GM23338 (cell line): ENCODE data around the gene SH3BP4. TPM values are rescaled to one million over a fixed set of nuclear protein-coding genes. Genes with fewer than 3 reads are reported as not detected.

ENCODE experiments used
- ATAC-seq: fragments of 200-7000 bp; cut with Tn5 transposase; 3 replicates; pipeline ENCODE4 v1.9.1; 2020
- DNase-seq: peaks from one replicate; pipeline ENCODE4 v3.0.0-alpha.2; 2015; ENCODE audit warnings: low spot score
- H2AFZ ChIP-seq: fragments of 200-600 bp; sonication (generic); 2 replicates; pipeline ENCODE4 v1.8.0; 2016; ENCODE audit warnings: antibody characterized with exemption, mild to moderate bottlenecking, moderate library complexity
- H3F3A ChIP-seq: fragments of 200-600 bp; sonication (generic); replicated peaks from 2 replicates; pipeline ENCODE4 v1.8.0; 2017; ENCODE audit warnings: antibody characterized with exemption, mixed run types, low read depth
- H3K27ac ChIP-seq: fragments of 200-600 bp; sonication (generic); 2 replicates; pipeline ENCODE4 v1.6.1; 2016; ENCODE audit warnings: low read depth
- H3K27me3 ChIP-seq: fragments of 200-600 bp; sonication (generic); 2 replicates; pipeline ENCODE4 v1.8.0; 2016; ENCODE audit warnings: mild to moderate bottlenecking, mixed run types, moderate library complexity; ENCODE audit not compliant: insufficient read depth
- H3K36me3 ChIP-seq: fragments of 200-600 bp; sonication (generic); 2 replicates; pipeline ENCODE4 v1.8.0; 2016; ENCODE audit warnings: mild to moderate bottlenecking; ENCODE audit not compliant: insufficient read depth
- H3K4me1 ChIP-seq: fragments of 200-600 bp; sonication (generic); 2 replicates; pipeline ENCODE4 v1.8.0; 2016; ENCODE audit warnings: mild to moderate bottlenecking, moderate library complexity; ENCODE audit not compliant: insufficient read depth
- H3K4me2 ChIP-seq: fragments of 200-600 bp; sonication (generic); 2 replicates; pipeline ENCODE4 v1.7.1; 2017; ENCODE audit warnings: mixed run types
- H3K4me3 ChIP-seq: fragments of 200-600 bp; sonication (generic); 2 replicates; pipeline ENCODE4 v1.6.1; 2016; ENCODE audit warnings: mixed run types
- H3K79me2 ChIP-seq: fragments of 200-600 bp; sonication (generic); replicated peaks from 2 replicates; pipeline ENCODE4 v1.8.0; 2017; ENCODE audit warnings: mild to moderate bottlenecking; ENCODE audit not compliant: insufficient read depth
- H3K9me2 ChIP-seq: fragments of 200-600 bp; sonication (generic); 2 replicates; pipeline ENCODE4 v1.8.0; 2017; ENCODE audit not compliant: insufficient read depth
- H4K20me1 ChIP-seq: fragments of 200-600 bp; sonication (generic); replicated peaks from 2 replicates; pipeline ENCODE4 v1.8.0; 2017; ENCODE audit warnings: mild to moderate bottlenecking; ENCODE audit not compliant: insufficient read depth
- H3K27ac Mint-ChIP-seq: 2 replicates; pipeline ENCODE4 v1.8.0; 2020; ENCODE audit warnings: inconsistent platforms, mild to moderate bottlenecking, moderate library complexity, mixed read lengths
- H3K27me3 Mint-ChIP-seq: 3 replicates; pipeline ENCODE4 v1.8.0; 2022; ENCODE audit warnings: low read depth, mild to moderate bottlenecking, moderate library complexity, mixed read lengths, inconsistent platforms; ENCODE audit not compliant: insufficient read depth, poor library complexity
- H3K36me3 Mint-ChIP-seq: 3 replicates; pipeline ENCODE4 v1.8.0; 2021; ENCODE audit warnings: low read depth, mild to moderate bottlenecking, inconsistent platforms, moderate library complexity, mixed read lengths
- H3K4me1 Mint-ChIP-seq: 3 replicates; pipeline ENCODE4 v1.8.0; 2020; ENCODE audit warnings: mild to moderate bottlenecking, inconsistent platforms, mixed read lengths
- H3K4me3 Mint-ChIP-seq: 3 replicates; pipeline ENCODE4 v1.8.0; 2021; ENCODE audit warnings: moderate library complexity, mild to moderate bottlenecking, inconsistent platforms, mixed read lengths
- H3K9me3 Mint-ChIP-seq: 3 replicates; pipeline ENCODE4 v1.8.0; 2020; ENCODE audit warnings: moderate library complexity, mild to moderate bottlenecking, inconsistent platforms, mixed read lengths
- CREB1 ChIP-seq: fragments of 250-450 bp; sonication (Bioruptor Pico); IDR thresholded peaks from 2 replicates; pipeline ENCODE4 v1.5.0; 2020; ENCODE audit warnings: low read depth, mild to moderate bottlenecking, moderate library complexity
- EZH2 ChIP-seq: fragments of 200-600 bp; sonication (generic); IDR thresholded peaks from one replicate; pipeline ENCODE4 v1.8.0; 2017; ENCODE audit warnings: antibody characterized with exemption, mild to moderate bottlenecking, low read depth; ENCODE audit not compliant: unreplicated experiment
- EZH2phosphoT487 ChIP-seq: fragments of 200-600 bp; sonication (generic); IDR thresholded peaks from one replicate; pipeline ENCODE4 v1.8.1; 2018; ENCODE audit warnings: antibody characterized with exemption; ENCODE audit not compliant: unreplicated experiment
- JUNB ChIP-seq: IDR thresholded peaks from one replicate; pipeline ENCODE4 v1.6.1; 2016; ENCODE audit warnings: antibody characterized with exemption; ENCODE audit not compliant: unreplicated experiment
- NANOG ChIP-seq: IDR thresholded peaks from 2 replicates; pipeline ENCODE4 v1.6.1; 2016; ENCODE audit warnings: antibody characterized with exemption, borderline replicate concordance
- POLR2AphosphoS5 ChIP-seq: IDR thresholded peaks from 2 replicates; pipeline ENCODE4 v1.6.1; 2016; ENCODE audit warnings: antibody characterized with exemption, low read depth
- STAT1 ChIP-seq: IDR thresholded peaks from one replicate; pipeline ENCODE4 v1.6.1; 2016; ENCODE audit warnings: antibody characterized with exemption; ENCODE audit not compliant: unreplicated experiment
- ZNF331 ChIP-seq: fragments of 250-450 bp; sonication (Bioruptor Pico); IDR thresholded peaks from 2 replicates; pipeline ENCODE4 v1.5.0; 2020; ENCODE audit warnings: low read depth, mild to moderate bottlenecking, moderate library complexity
- polyA plus RNA-seq: library from polyadenylated mRNA; unstranded; fragments of >200 nt; fragmentation: Nextera tagmentation; extraction: Ambion mirVana; gene quantifications from 2 replicates; pipeline ENCODE4 v1.2.1, GENCODE V29; 2016
- total RNA-seq: library from RNA; depleted of rRNA; stranded (reverse); fragments of >200 nt; shearing (Covaris generic); gene quantifications from 2 replicates; pipeline ENCODE4 v1.2.3, GENCODE V29; 2014
- TF ChIP-seq, protein P1 (sequence below): IDR thresholded peaks from 2 replicates; pipeline ENCODE4 v1.6.1; 2016; ENCODE audit warnings: antibody characterized with exemption
- TF ChIP-seq, protein P2 (sequence below): fragments of 250-450 bp; sonication (Bioruptor Pico); IDR thresholded peaks from 2 replicates; pipeline ENCODE4 v1.5.0; 2020; ENCODE audit warnings: mild to moderate bottlenecking, moderate library complexity
- TF ChIP-seq, protein P3 (sequence below): IDR thresholded peaks from one replicate; pipeline ENCODE4 v1.6.1; 2018; ENCODE audit warnings: antibody characterized with exemption; ENCODE audit not compliant: unreplicated experiment
- TF ChIP-seq, protein P4 (sequence below), 2 experiments: fragments of 200-600 bp in 1 of 2; sonication (generic) in 1 of 2; conservative IDR thresholded peaks; 2 replicates each; pipeline versions ENCODE4 v1.5.1 to v1.6.1; 2016 to 2017; ENCODE audit warnings: antibody characterized with exemption in 2 of 2, low read depth in 2 of 2, mild to moderate bottlenecking in 2 of 2, moderate library complexity in 1 of 2

Gene SH3BP4
- total and polyA plus RNA-seq, 2 experiments from 2014 or later = 15.6 to 50.9 TPM

DNA sequence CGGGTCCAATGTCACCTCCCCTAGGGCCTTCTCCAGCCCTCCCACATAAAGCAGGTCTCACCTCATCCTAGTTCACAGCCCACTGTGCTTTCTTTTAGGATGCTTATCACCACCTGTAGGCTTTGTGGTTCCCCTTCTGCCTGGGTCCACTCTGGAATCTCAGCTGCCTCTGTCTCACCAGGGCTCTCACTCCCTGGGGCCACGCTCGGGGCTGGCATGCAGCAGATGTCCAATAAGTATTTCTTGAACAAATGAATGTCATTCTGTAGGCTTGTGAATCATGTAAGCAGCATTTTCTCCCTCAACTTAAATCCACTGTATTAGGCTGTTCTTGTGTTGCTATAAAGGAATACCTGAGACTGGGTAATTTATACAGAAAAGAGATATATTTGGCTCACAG, 4.3 kb upstream of the SH3BP4 start (continued):
- TF ChIP-seq, protein P1, sequence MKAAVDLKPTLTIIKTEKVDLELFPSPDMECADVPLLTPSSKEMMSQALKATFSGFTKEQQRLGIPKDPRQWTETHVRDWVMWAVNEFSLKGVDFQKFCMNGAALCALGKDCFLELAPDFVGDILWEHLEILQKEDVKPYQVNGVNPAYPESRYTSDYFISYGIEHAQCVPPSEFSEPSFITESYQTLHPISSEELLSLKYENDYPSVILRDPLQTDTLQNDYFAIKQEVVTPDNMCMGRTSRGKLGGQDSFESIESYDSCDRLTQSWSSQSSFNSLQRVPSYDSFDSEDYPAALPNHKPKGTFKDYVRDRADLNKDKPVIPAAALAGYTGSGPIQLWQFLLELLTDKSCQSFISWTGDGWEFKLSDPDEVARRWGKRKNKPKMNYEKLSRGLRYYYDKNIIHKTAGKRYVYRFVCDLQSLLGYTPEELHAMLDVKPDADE = no peak
- TF ChIP-seq NANOG (no peak), STAT1 (no peak)

DNA sequence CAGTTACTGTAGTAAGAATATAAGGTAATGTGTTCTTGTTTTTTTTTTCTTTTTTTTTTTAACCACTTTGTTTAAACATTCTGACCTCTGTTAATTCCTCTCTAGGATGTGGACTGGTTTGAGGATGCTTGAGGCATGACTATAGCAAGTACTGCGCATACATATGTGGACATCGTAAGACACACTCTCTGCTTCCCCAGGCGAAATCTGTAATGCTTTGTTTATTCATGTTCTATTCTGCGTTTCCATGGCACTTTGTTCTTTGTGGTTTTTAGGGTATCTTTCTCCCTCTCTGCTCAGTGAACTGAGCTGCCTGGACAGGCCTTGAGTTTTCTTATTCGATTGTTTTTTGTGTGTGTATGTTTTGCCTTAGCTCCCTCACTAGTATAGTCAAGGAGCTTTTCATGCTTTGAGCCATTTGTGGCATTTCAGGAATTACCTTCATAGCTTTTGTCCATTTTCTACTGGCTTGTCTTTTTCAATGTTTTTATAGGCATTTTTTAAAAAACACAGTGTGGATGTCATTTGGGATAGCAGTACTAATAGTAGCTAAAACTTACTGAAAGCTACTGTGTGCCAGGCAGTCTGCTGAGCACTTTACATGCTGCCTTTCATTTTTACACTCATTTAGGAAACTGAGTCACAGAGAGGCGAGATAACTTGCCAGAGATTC, 1.9 kb upstream of the SH3BP4 start:
- Histone ChIP-seq H3K4me1 (peaks cover 23% of the 10 kb centered on the region), H3K4me2 (peak overlapping the region; percentile 96), H3F3A (no peaks in the 10 kb centered on the region), H2AFZ (no peak overlapping the region), H3K9me2 (no peaks in the 10 kb centered on the region), H3K27me3 (peaks cover 37% of the 10 kb centered on the region), H3K4me3 (peak overlapping the region; percentile 90; the same call in 1 of the 2 replicates), H3K27ac (no peak overlapping the region), H3K36me3 (no peaks in the 10 kb centered on the region), H4K20me1 (0 out of 2 replicates have a peak, but pooled peaks cover 9% of the 10 kb centered on the region), H3K79me2 (peaks cover 25% of the 10 kb centered on the region)
- DNase-seq = no peak
- Mint-ChIP-seq H3K4me1 (peaks cover 25% of the 10 kb centered on the region), H3K9me3 (no peaks in the 10 kb centered on the region), H3K4me3 (no peak overlapping the region), H3K27me3 (peaks cover 24% of the 10 kb centered on the region), H3K27ac (no peak overlapping the region), H3K36me3 (no peaks in the 10 kb centered on the region; the same call in 2 of the 3 replicates)
- no peak for ATAC-seq
- TF ChIP-seq POLR2AphosphoS5 = no peak
- TF ChIP-seq, protein P2, sequence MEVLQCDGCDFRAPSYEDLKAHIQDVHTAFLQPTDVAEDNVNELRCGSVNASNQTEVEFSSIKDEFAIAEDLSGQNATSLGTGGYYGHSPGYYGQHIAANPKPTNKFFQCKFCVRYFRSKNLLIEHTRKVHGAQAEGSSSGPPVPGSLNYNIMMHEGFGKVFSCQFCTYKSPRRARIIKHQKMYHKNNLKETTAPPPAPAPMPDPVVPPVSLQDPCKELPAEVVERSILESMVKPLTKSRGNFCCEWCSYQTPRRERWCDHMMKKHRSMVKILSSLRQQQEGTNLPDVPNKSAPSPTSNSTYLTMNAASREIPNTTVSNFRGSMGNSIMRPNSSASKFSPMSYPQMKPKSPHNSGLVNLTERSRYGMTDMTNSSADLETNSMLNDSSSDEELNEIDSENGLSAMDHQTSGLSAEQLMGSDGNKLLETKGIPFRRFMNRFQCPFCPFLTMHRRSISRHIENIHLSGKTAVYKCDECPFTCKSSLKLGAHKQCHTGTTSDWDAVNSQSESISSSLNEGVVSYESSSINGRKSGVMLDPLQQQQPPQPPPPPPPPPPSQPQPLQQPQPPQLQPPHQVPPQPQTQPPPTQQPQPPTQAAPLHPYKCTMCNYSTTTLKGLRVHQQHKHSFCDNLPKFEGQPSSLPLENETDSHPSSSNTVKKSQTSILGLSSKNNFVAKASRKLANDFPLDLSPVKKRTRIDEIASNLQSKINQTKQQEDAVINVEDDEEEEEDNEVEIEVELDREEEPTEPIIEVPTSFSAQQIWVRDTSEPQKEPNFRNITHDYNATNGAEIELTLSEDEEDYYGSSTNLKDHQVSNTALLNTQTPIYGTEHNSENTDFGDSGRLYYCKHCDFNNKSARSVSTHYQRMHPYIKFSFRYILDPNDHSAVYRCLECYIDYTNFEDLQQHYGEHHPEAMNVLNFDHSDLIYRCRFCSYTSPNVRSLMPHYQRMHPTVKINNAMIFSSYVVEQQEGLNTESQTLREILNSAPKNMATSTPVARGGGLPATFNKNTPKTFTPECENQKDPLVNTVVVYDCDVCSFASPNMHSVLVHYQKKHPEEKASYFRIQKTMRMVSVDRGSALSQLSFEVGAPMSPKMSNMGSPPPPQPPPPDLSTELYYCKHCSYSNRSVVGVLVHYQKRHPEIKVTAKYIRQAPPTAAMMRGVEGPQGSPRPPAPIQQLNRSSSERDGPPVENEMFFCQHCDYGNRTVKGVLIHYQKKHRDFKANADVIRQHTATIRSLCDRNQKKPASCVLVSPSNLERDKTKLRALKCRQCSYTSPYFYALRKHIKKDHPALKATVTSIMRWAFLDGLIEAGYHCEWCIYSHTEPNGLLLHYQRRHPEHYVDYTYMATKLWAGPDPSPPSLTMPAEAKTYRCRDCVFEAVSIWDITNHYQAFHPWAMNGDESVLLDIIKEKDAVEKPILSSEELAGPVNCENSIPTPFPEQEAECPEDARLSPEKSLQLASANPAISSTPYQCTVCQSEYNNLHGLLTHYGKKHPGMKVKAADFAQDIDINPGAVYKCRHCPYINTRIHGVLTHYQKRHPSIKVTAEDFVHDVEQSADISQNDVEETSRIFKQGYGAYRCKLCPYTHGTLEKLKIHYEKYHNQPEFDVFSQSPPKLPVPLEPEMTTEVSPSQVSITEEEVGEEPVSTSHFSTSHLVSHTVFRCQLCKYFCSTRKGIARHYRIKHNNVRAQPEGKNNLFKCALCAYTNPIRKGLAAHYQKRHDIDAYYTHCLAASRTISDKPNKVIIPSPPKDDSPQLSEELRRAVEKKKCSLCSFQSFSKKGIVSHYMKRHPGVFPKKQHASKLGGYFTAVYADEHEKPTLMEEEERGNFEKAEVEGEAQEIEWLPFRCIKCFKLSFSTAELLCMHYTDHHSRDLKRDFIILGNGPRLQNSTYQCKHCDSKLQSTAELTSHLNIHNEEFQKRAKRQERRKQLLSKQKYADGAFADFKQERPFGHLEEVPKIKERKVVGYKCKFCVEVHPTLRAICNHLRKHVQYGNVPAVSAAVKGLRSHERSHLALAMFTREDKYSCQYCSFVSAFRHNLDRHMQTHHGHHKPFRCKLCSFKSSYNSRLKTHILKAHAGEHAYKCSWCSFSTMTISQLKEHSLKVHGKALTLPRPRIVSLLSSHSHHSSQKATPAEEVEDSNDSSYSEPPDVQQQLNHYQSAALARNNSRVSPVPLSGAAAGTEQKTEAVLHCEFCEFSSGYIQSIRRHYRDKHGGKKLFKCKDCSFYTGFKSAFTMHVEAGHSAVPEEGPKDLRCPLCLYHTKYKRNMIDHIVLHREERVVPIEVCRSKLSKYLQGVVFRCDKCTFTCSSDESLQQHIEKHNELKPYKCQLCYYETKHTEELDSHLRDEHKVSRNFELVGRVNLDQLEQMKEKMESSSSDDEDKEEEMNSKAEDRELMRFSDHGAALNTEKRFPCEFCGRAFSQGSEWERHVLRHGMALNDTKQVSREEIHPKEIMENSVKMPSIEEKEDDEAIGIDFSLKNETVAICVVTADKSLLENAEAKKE (CRISPR knock-in tag) = no peak
- TF ChIP-seq NANOG = no peak
- TF ChIP-seq, protein P3, sequence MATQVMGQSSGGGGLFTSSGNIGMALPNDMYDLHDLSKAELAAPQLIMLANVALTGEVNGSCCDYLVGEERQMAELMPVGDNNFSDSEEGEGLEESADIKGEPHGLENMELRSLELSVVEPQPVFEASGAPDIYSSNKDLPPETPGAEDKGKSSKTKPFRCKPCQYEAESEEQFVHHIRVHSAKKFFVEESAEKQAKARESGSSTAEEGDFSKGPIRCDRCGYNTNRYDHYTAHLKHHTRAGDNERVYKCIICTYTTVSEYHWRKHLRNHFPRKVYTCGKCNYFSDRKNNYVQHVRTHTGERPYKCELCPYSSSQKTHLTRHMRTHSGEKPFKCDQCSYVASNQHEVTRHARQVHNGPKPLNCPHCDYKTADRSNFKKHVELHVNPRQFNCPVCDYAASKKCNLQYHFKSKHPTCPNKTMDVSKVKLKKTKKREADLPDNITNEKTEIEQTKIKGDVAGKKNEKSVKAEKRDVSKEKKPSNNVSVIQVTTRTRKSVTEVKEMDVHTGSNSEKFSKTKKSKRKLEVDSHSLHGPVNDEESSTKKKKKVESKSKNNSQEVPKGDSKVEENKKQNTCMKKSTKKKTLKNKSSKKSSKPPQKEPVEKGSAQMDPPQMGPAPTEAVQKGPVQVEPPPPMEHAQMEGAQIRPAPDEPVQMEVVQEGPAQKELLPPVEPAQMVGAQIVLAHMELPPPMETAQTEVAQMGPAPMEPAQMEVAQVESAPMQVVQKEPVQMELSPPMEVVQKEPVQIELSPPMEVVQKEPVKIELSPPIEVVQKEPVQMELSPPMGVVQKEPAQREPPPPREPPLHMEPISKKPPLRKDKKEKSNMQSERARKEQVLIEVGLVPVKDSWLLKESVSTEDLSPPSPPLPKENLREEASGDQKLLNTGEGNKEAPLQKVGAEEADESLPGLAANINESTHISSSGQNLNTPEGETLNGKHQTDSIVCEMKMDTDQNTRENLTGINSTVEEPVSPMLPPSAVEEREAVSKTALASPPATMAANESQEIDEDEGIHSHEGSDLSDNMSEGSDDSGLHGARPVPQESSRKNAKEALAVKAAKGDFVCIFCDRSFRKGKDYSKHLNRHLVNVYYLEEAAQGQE = no peak
- TF ChIP-seq, protein P4, sequence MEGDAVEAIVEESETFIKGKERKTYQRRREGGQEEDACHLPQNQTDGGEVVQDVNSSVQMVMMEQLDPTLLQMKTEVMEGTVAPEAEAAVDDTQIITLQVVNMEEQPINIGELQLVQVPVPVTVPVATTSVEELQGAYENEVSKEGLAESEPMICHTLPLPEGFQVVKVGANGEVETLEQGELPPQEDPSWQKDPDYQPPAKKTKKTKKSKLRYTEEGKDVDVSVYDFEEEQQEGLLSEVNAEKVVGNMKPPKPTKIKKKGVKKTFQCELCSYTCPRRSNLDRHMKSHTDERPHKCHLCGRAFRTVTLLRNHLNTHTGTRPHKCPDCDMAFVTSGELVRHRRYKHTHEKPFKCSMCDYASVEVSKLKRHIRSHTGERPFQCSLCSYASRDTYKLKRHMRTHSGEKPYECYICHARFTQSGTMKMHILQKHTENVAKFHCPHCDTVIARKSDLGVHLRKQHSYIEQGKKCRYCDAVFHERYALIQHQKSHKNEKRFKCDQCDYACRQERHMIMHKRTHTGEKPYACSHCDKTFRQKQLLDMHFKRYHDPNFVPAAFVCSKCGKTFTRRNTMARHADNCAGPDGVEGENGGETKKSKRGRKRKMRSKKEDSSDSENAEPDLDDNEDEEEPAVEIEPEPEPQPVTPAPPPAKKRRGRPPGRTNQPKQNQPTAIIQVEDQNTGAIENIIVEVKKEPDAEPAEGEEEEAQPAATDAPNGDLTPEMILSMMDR (conservative IDR thresholded peaks at IDR 0.05; ENCODE audit: low read depth in 2 of 2) = no peak
- TF ChIP-seq STAT1 = no peak
- TF ChIP-seq ZNF331 = no peak
- TF ChIP-seq EZH2 = no peak
- no peak for TF ChIP-seq JUNB
- TF ChIP-seq EZH2phosphoT487 = no peak
- no peak for TF ChIP-seq CREB1
